Heart right ventricle (tissue), 16 donors: ENCODE results near the gene SCN11A. TPM values are rescaled to one million over a fixed set of nuclear protein-coding genes. Genes with fewer than 3 reads are reported as not detected.
A peak's percentile ranks its signal among the peaks of the same experiment; 100 is the strongest.

Experiments used
- ATAC-seq, 8 donors: fragments of 200-7000 bp; cut with Tn5 transposase; one replicate each; pipeline ENCODE4 v1.9.1; 2020; ENCODE audit warnings: mild to moderate bottlenecking in 8 of 8, moderate library complexity in 8 of 8, moderate number of reproducible peaks in 1 of 8
- DNase-seq, 2 donors: peaks; one replicate each; pipeline ENCODE4 v3.0.0-alpha.2; 2020
- H3K27ac ChIP-seq, 10 donors: fragments of 200-600 bp; sonication (generic) in 2 of 10; one replicate each; pipeline versions ENCODE4 v1.5.0 to v1.8.0; 2020 to 2022; ENCODE audit warnings: mild to moderate bottlenecking in 3 of 10
- H3K27me3 ChIP-seq, 7 donors: fragments of 200-600 bp; one replicate each; pipeline ENCODE4 v1.8.0; 2021 to 2022; ENCODE audit warnings: mild to moderate bottlenecking in 2 of 7
- H3K36me3 ChIP-seq, 9 donors: fragments of 200-600 bp; sonication (generic) in 1 of 9; one replicate each; pipeline versions ENCODE4 v1.5.0 to v1.8.0; 2020 to 2022; ENCODE audit warnings: mild to moderate bottlenecking in 2 of 9
- H3K4me1 ChIP-seq, 9 donors: fragments of 200-600 bp; sonication (generic) in 1 of 9; one replicate each; pipeline versions ENCODE4 v1.5.0 to v1.8.0; 2020 to 2022; ENCODE audit warnings: mild to moderate bottlenecking in 4 of 9
- H3K4me3 ChIP-seq, 10 donors: fragments of 200-600 bp; sonication (generic) in 2 of 10; one replicate each; pipeline versions ENCODE4 v1.5.0 to v1.8.0; 2020 to 2022; ENCODE audit warnings: mild to moderate bottlenecking in 7 of 10, moderate library complexity in 2 of 10
- H3K9me3 ChIP-seq, 11 donors: fragments of 200-600 bp in 10 of 11; sonication (generic) in 2 of 11; one replicate each; pipeline versions ENCODE4 v1.5.0 to v1.8.0; 2013 to 2022; ENCODE audit warnings: mild to moderate bottlenecking in 2 of 11, control low read depth in 1 of 11, moderate library complexity in 1 of 11
- CTCF ChIP-seq, 9 donors: fragments of 200-600 bp; sonication (generic) in 2 of 9; IDR thresholded peaks; one replicate each; pipeline versions ENCODE4 v1.5.0 to v1.8.0; 2021 to 2022; ENCODE audit warnings: antibody characterized with exemption in 9 of 9, mild to moderate bottlenecking in 5 of 9, moderate library complexity in 1 of 9
- WGBS, 2 donors: extraction: QIAGEN DNeasy Blood & Tissue Kit; methylation state at CpG; one replicate each; pipeline ENCODE4 v1.1.7; 2013; ENCODE audit warnings: inconsistent platforms in 1 of 2; 5-methylcytosine and 5-hydroxymethylcytosine counted together
- intact Hi-C, 10 donors: fragments of 100-400 bp; cut with DNase I; formaldehyde crosslinking; loops; one replicate each; pipeline versions ENCODE4 v1.11.1 to v1.14.2; 2022
- polyA plus RNA-seq, 2 donors: library from polyadenylated mRNA; stranded (reverse); fragments of 200-250 nt; gene quantifications; one replicate each; pipeline ENCODE4 v1.2.3, GENCODE V29; 2013
- total RNA-seq, 10 donors: library from RNA; stranded (reverse); fragmentation: NEBNext Ultra II Directional in 3 of 10; extraction: Animal tissue kit (Norgen Biotek cat#: 25700) in 3 of 10; gene quantifications; one replicate each; pipeline versions ENCODE4 v1.2.1 to v1.2.4, GENCODE V29; 2021 to 2023
- donor health status: Arrhythmogenic right ventricular cardiomyopathy.
- donor health status: ischemic (EF 13 %, LVEDD 7.1; RV severe dilation, severe dysfunction).
- donor health status: healthy with polysubstance abuse.
- donor health status: DM: no; HTN: yes; CAD: no.
- donor health status: DM: no; HTN: no; CAD: no.
- donor health status: ischemic (EF 25% LVEDD 6.9; RV normal size, moderate dysfunction).
- donor health status: ischemic (EF 25% LVEDD 5.7; RV mildly dilated, moderate dysfunction).
- donor health status: healthy.
- donor health status: DM: yes; HTN: yes; CAD: no.
- donor health status: Ischemic cardiomyopathy.
- donor health status: ischemic (EF 35%, LVEDD 5.7; RV mildly dilated, moderate dysfunction).
- donor health status: nonischemic (EF 11% LVEDD 7.7; RV severe dilation, severe dysfunction).
- donor health status: DM: yes; HTN: yes; CAD: no.
- donor health status: PGD.
- donor health status: ischemic (EF 29% LVEDD 5.4; RV normal size, mild dysfunction).
- donor health status: nonischemic (EF 23%, LVEDD 6.1; RV moderate dilation, normal function).

Gene SCN11A
- total and polyA plus RNA-seq, 12 donors, result 0.01 to 0.15 (median 0.07) TPM; not detected in 2

DNA sequence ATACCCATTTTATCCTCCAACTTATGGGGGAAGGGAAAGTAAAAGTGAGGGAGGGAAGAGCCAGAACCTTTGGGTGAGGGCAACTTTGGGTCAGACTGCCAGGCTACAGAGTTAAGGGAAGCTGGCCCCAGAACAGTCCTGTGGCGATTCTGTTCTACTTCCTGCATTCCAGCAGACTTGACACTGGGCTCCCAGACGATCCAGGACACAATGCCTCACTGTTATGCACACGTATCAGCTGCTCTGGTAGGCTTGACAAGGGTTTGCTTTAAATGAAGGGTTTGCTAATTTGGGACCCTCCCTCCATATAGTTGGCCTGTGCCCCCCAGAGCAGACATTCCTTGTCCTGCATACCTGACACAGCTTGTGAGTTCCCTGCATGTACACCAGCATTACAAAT is 45.0 kb upstream of the SCN11A start:
- Histone ChIP-seq H3K4me1 (peaks cover 0 to 31% (median 14%) of the 10 kb centered on the region in 9 donors), H3K4me3 (no peak overlapping the region), H3K36me3 (peaks cover 0 to 92% (median 55%) of the 10 kb centered on the region in 9 donors), H3K27me3 (no peaks in the 10 kb centered on the region), H3K9me3 (no peaks in the 10 kb centered on the region), H3K27ac (peak overlapping the region in 7 of 10 donors; percentile 2 to 70 (median 39))
- no peak for TF ChIP-seq CTCF (IDR thresholded peaks at IDR 0.05)
- intact Hi-C loops, result no loop called here
- 11 to 16% methylated on average over 3 of the region's 3 CpGs for WGBS, 2 donors
- DNase-seq, result no peak
- peak in 7 of 8 donors; percentile 27 to 76 (median 60) for ATAC-seq

DNA sequence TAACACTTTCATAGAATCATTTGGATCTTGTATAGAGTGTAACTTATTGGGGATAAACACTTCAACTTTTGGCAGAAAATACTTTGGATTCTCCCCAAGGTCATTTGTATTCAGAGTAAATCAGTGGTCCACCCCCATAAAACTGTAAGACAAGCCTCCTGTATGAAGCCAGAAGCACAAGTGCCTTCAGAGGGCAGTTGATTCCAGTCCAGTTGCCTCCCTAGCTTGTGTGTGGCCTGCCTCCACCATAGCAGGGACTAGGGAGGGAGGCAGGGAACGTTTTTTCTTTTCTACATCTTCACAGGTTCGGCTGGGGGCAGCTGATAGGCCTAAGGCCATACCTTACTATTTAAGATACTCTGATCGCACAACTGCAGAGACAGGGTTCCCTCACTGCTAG is 44.0 kb upstream of the SCN11A start:
- no peak overlapping the region for H3K27ac ChIP-seq

GRCh38 chr3:39094851-39095677 is 43.3 kb upstream of the SCN11A start:
- WGBS, 2 donors, result 77 to 78% methylated on average over 7 of the region's 7 CpGs
- no peak overlapping the region for H3K27ac ChIP-seq
- peaks cover 0 to 100% (median 59%) of the 10 kb centered on the region in 9 donors for H3K36me3 ChIP-seq

More for the DNA sequence above, 44.0 kb upstream of the SCN11A start:
- ATAC-seq (no peak), DNase-seq (no peak)
- no peak overlapping the region for H3K4me3 ChIP-seq
- no peaks in the 10 kb centered on the region for H3K27me3 ChIP-seq
- intact Hi-C loops, result no loop called here
- WGBS, 2 donors, result 64 to 65% methylated on average over 3 of the region's 3 CpGs
- peaks cover 0 to 100% (median 61%) of the 10 kb centered on the region in 9 donors for H3K36me3 ChIP-seq
- TF ChIP-seq CTCF (IDR thresholded peaks at IDR 0.05), result no peak
- no peaks in the 10 kb centered on the region for H3K9me3 ChIP-seq
- H3K4me1 ChIP-seq, result peaks cover 0 to 23% (median 11%) of the 10 kb centered on the region in 9 donors

DNA sequence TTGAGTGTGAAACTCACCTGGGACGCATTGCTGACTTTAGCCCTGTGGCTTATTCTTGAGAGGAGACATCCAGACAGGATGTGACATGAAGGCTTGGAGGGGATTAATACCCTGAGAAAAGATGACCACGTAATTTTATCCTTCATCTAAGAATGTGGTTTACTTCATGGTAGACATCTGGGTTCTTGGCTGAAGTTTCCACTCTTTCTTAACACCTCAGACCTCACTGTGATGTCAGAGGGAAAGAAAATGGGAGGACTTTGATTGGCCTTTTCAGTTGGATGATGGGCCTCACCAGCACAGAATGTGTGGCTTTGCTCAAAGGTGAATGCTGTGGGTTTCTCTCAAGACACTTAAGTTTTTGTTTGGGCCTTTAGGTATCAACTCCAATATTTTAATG is 39.2 kb upstream of the SCN11A start:
- ATAC-seq (no peak), DNase-seq (no peak)
- Histone ChIP-seq H3K27me3 (no peaks in the 10 kb centered on the region), H3K4me1 (peaks cover 0 to 2% (median 0%) of the 10 kb centered on the region in 9 donors), H3K9me3 (no peaks in the 10 kb centered on the region), H3K36me3 (peaks cover 0 to 100% (median 66%) of the 10 kb centered on the region in 9 donors), H3K27ac (no peak overlapping the region), H3K4me3 (no peak overlapping the region)
- TF ChIP-seq CTCF (IDR thresholded peaks at IDR 0.05), result no peak
- intact Hi-C loops, result no loop called here
- 88 to 90% methylated on average over 2 of the region's 2 CpGs for WGBS, 2 donors

More at GRCh38 chr3:39094851-39095677, 43.3 kb upstream of the SCN11A start:
- intact Hi-C loops, result no loop called here
- no peak for DNase-seq
- H3K4me3 ChIP-seq, result no peak overlapping the region
- H3K27me3 ChIP-seq, result no peaks in the 10 kb centered on the region
- no peaks in the 10 kb centered on the region for H3K9me3 ChIP-seq
- no peak for ATAC-seq
- TF ChIP-seq CTCF (IDR thresholded peaks at IDR 0.05), result no peak
- peaks cover 0 to 23% (median 11%) of the 10 kb centered on the region in 9 donors for H3K4me1 ChIP-seq
